PC-3 (cell line): Measurements from ENCODE around the gene IL1RAPL1.

Source experiments
- CTCF ChIP-seq: fragments of 300-600 bp; sonication (generic); conservative IDR thresholded peaks from 2 replicates; pipeline ENCODE4 v1.5.1; 2017; ENCODE audit warnings: antibody characterized with exemption, low read depth, mild to moderate bottlenecking, low read length
- EZH2 ChIP-seq: fragments of 300-600 bp; sonication (generic); IDR thresholded peaks from one replicate; pipeline ENCODE4 v1.6.1; 2017; ENCODE audit warnings: antibody characterized with exemption, mild to moderate bottlenecking, low read length; ENCODE audit not compliant: unreplicated experiment
- EZH2phosphoT487 ChIP-seq: fragments of 300-600 bp; sonication (generic); IDR thresholded peaks from 2 replicates; pipeline ENCODE4 v1.6.1; 2018; ENCODE audit warnings: mild to moderate bottlenecking, antibody characterized with exemption, low read length, borderline replicate concordance

- TF ChIP-seq CTCF (no peak), EZH2phosphoT487 (no peak), EZH2 (no peak)
Measured at GRCh38 chrX:29870608-29871007, 1283.4 kb downstream of the IL1RAPL1 start.
